MM.1S (cell line): ENCODE data around the gene CATSPERZ.

Source experiments
- DNase-seq: peaks from one replicate; pipeline ENCODE4 v3.0.0-alpha.2; 2015
- H2AFZ ChIP-seq: fragments of 300-600 bp; sonication (generic); 2 replicates; pipeline ENCODE4 v1.6.0; 2016; ENCODE audit warnings: antibody characterized with exemption, low read length
- H3F3A ChIP-seq: fragments of 300-600 bp; sonication (generic); 2 replicates; pipeline ENCODE4 v1.6.1; 2016; ENCODE audit warnings: mild to moderate bottlenecking, antibody characterized with exemption, low read length, moderate library complexity, mixed read lengths; ENCODE audit not compliant: insufficient read depth
- H3K27ac ChIP-seq: fragments of 300-600 bp; sonication (generic); 2 replicates; pipeline ENCODE4 v1.5.1; 2016; ENCODE audit warnings: mild to moderate bottlenecking, low read length
- H3K27me3 ChIP-seq: fragments of 300-600 bp; sonication (generic); replicated peaks from 2 replicates; pipeline ENCODE4 v1.6.0; 2016; ENCODE audit warnings: low read length; ENCODE audit not compliant: insufficient read depth
- H3K36me3 ChIP-seq: fragments of 300-600 bp; sonication (generic); replicated peaks from 2 replicates; pipeline ENCODE4 v1.6.1; 2016; ENCODE audit warnings: mild to moderate bottlenecking, low read length, mixed read lengths; ENCODE audit not compliant: insufficient read depth
- H3K4me1 ChIP-seq: fragments of 300-600 bp; sonication (generic); 2 replicates; pipeline ENCODE4 v1.6.1; 2016; ENCODE audit warnings: low read length, mixed read lengths
- H3K4me2 ChIP-seq: fragments of 300-600 bp; sonication (generic); 2 replicates; pipeline ENCODE4 v1.6.0; 2016; ENCODE audit warnings: low read depth, low read length
- H3K4me3 ChIP-seq: fragments of 300-600 bp; sonication (generic); 2 replicates; pipeline ENCODE4 v1.5.1; 2016; ENCODE audit warnings: low read length, mixed read lengths
- H3K79me2 ChIP-seq: fragments of 300-600 bp; sonication (generic); 2 replicates; pipeline ENCODE4 v1.6.1; 2016; ENCODE audit warnings: mixed run types, low read length, mixed read lengths
- H3K9ac ChIP-seq: fragments of 300-600 bp; sonication (generic); 2 replicates; pipeline ENCODE4 v1.6.1; 2016; ENCODE audit warnings: low read length, mixed read lengths
- H3K9me2 ChIP-seq: fragments of 300-600 bp; sonication (generic); replicated peaks from 2 replicates; pipeline ENCODE4 v1.6.1; 2016; ENCODE audit warnings: mild to moderate bottlenecking, low read length, mixed read lengths; ENCODE audit not compliant: insufficient read depth
- H3K9me3 ChIP-seq: fragments of 300-600 bp; sonication (generic); replicated peaks from 2 replicates; pipeline ENCODE4 v1.6.1; 2016; ENCODE audit warnings: mild to moderate bottlenecking, low read length, mixed read lengths; ENCODE audit not compliant: insufficient read depth
- H4K20me1 ChIP-seq: fragments of 300-600 bp; sonication (generic); 2 replicates; pipeline ENCODE4 v1.6.1; 2016; ENCODE audit warnings: mild to moderate bottlenecking, low read length, moderate library complexity, mixed read lengths; ENCODE audit not compliant: insufficient read depth
- EZH2 ChIP-seq: fragments of 300-600 bp; sonication (generic); optimal IDR thresholded peaks from 2 replicates; pipeline ENCODE3; 2017; ENCODE audit warnings: low read depth, mild to moderate bottlenecking, antibody characterized with exemption, low read length, mixed read lengths
- EZH2phosphoT487 ChIP-seq: fragments of 300-600 bp; sonication (generic); IDR thresholded peaks from 2 replicates; pipeline ENCODE4 v1.6.1; 2018; ENCODE audit warnings: antibody characterized with exemption, low read length
- TF ChIP-seq, protein P1 (sequence below): fragments of 300-600 bp; sonication (generic); IDR thresholded peaks from 2 replicates; pipeline ENCODE4 v1.5.1; 2016; ENCODE audit warnings: antibody characterized with exemption, low read length, mixed read lengths

CATSPERZ gene

DNA sequence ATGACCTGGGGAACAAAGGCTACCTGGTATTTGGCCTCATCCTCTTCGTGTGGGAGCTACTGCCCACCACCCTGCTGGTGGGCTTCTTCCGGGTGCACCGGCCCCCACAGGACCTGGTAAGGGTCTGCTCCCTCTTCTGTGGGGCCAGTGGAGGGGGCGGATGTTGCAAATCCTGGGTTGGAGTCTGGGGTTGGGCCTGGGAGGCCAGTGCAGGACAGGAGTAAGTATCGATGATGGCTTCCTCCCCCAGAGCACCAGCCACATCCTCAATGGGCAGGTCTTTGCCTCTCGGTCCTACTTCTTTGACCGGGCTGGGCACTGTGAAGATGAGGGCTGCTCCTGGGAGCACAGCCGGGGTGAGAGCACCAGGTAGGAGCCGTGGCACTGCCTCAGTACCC is 11.8 kb upstream of the CATSPERZ start:
- no peaks in the 10 kb centered on the region for H3K9me2 ChIP-seq
- no peak for TF ChIP-seq EZH2phosphoT487
- H3K36me3 ChIP-seq, result no peaks in the 10 kb centered on the region
- H3K27ac ChIP-seq, result no peak overlapping the region
- peaks cover 27% of the 10 kb centered on the region for H3K27me3 ChIP-seq
- H4K20me1 ChIP-seq, result no peaks in the 10 kb centered on the region
- H3F3A ChIP-seq, result peaks cover 12% of the 10 kb centered on the region
- peaks cover 5% of the 10 kb centered on the region for H3K4me1 ChIP-seq
- H3K9ac ChIP-seq, result no peak overlapping the region
- H3K4me3 ChIP-seq, result no peak overlapping the region
- H2AFZ ChIP-seq, result no peak overlapping the region
- H3K79me2 ChIP-seq, result peaks cover 14% of the 10 kb centered on the region
- no peak overlapping the region for H3K4me2 ChIP-seq
- H3K9me3 ChIP-seq, result no peaks in the 10 kb centered on the region
- DNase-seq, result peak; percentile 1

DNA sequence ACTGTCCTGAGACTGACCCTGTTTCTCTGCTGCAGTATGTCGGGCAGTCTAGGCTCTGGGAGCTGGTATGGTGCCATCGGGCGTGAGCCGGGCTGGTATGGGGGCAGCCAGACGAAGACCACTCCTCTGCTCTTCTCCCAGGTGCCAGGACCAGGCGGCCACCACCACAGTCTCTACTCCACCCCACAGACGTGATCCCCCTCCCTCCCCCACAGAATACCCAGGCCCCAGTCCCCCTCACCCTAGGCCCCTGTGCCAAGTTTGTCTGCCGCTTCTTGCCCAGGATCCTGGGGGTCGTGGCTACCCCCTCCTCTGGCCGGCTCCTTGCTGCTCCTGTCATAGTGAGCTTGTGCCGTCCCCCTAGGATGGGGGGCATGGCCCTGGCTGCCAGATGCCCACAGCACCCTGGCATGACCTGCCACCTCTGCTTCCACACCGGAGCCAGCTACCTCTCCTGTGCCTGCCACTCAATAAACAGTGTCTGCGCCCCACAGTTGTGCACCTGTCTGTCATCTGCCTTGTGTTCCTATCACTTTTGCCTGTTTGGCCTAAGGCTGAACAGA is 11.1 kb upstream of the CATSPERZ start:
- DNase-seq, result no peak
- no peak overlapping the region for H3K4me3 ChIP-seq
- H3K4me1 ChIP-seq, result 0 out of 2 replicates have a peak, but pooled peaks cover 3% of the 10 kb centered on the region
- no peaks in the 10 kb centered on the region for H4K20me1 ChIP-seq
- no peaks in the 10 kb centered on the region for H3K9me3 ChIP-seq
- no peak overlapping the region for H3K4me2 ChIP-seq
- H3F3A ChIP-seq, result peaks cover 12% of the 10 kb centered on the region
- no peaks in the 10 kb centered on the region for H3K9me2 ChIP-seq
- H2AFZ ChIP-seq, result no peak overlapping the region
- peaks cover 7% of the 10 kb centered on the region for H3K79me2 ChIP-seq
- H3K36me3 ChIP-seq, result no peaks in the 10 kb centered on the region
- H3K27me3 ChIP-seq, result peaks cover 32% of the 10 kb centered on the region
- H3K9ac ChIP-seq, result no peak overlapping the region
- TF ChIP-seq EZH2phosphoT487 (no peak), EZH2 (no peak)
- TF ChIP-seq, protein P1, sequence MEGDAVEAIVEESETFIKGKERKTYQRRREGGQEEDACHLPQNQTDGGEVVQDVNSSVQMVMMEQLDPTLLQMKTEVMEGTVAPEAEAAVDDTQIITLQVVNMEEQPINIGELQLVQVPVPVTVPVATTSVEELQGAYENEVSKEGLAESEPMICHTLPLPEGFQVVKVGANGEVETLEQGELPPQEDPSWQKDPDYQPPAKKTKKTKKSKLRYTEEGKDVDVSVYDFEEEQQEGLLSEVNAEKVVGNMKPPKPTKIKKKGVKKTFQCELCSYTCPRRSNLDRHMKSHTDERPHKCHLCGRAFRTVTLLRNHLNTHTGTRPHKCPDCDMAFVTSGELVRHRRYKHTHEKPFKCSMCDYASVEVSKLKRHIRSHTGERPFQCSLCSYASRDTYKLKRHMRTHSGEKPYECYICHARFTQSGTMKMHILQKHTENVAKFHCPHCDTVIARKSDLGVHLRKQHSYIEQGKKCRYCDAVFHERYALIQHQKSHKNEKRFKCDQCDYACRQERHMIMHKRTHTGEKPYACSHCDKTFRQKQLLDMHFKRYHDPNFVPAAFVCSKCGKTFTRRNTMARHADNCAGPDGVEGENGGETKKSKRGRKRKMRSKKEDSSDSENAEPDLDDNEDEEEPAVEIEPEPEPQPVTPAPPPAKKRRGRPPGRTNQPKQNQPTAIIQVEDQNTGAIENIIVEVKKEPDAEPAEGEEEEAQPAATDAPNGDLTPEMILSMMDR, result no peak
- H3K27ac ChIP-seq, result no peak overlapping the region

DNA sequence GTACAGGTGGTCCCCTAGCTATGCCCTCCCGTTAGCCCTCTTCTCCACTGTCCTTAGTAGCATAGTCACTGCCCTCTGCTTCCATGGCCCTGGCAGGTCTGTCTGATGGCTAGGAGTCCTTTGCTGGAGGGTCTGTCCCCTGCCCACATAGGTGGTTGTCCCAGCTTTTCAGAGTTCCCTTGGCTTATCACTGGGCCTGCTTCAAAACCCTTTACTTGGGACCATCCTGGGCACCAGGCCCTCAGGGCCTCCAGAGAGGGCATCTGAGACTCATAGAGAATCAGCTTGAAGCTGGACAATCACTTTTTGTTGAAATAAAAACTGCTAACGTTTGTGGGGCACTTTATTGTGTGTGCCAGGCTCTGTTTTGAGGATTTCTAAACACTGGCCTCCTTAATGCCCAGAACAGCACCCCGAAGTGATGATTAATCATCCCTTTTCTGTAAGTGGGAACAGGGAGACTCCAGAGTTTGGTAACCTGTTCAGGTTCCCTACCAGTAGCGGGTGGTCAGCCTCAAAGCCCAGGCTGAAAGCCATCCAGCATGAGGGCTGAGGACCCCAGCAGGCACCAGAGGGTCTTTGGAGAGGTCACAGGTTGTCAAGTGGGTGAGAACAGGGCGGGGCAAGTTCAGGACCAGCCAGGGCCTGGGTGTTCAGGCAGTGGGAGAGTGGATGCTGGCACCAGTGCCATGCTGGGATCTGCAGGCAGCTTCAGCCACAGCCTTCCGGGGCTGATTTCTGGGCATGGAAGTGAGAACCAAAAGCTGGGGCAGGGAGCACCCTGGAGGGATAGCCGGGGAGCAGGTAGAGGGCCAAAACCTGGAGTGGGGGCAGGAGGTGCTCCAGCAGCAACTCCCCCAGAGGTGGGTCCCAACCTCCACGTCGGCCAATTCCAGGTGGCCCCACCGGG is 9.6 kb upstream of the CATSPERZ start:
- Histone ChIP-seq H3K36me3 (no peaks in the 10 kb centered on the region), H3K9ac (no peak overlapping the region), H3K27ac (no peak overlapping the region), H3K9me2 (no peaks in the 10 kb centered on the region), H4K20me1 (no peaks in the 10 kb centered on the region), H3K4me2 (no peak overlapping the region), H3K4me1 (0 out of 2 replicates have a peak, but pooled peaks cover 3% of the 10 kb centered on the region), H3K4me3 (no peak overlapping the region), H3F3A (peaks cover 8% of the 10 kb centered on the region; the same call in 1 of the 2 replicates), H2AFZ (no peak overlapping the region), H3K79me2 (peaks cover 3% of the 10 kb centered on the region; the same call in 1 of the 2 replicates), H3K9me3 (no peaks in the 10 kb centered on the region), H3K27me3 (peaks cover 45% of the 10 kb centered on the region)
- TF ChIP-seq EZH2phosphoT487 (no peak), EZH2 (no peak)
- TF ChIP-seq, protein P1, result no peak
- DNase-seq, result peak; percentile 1
